ENCODE measurements around the gene PHPT1.

DNA sequence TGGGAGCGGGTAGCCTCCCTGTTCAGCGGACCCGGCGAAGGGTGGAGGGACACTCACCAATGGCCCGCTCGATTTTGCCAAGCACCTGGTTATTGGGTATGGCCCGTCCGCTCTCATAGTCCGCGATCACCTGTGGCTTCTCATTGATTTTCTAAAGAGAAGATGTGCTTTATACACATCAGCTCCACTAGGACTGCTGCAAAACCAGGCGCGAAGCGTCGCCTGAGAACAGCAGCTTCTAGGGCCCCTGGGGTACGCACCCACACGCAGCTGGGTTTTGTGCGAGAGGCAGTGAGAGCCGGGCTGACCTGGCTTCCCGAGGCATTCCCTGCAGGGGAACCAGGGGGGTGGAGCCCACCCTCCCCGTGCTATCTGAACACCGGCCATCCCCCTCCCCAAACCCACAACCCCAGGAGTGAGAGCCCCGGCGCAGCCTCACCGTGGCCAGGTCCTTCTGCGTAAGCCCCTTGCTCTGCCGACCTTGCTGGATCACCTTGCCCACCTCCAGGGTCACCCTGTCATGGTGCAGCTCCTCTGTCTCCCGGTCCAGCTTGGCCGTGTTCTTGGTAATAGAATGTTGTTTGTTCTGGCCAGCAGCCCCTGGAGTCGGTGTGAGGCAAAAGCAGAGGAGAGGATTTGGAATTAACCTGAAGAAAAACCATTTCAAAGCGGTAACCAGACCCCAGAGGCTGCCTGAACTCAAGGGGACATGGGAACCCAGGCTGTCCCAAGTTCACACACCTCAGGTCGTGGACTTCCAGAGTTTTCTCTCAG is 13.8 kb downstream of the PHPT1 start:
- no peak for TF ChIP-seq POLR2A (IDR thresholded peaks at IDR 0.05; ENCODE audit: low read length)
- no peak for TF ChIP-seq GATA1 (IDR thresholded peaks at IDR 0.05; ENCODE audit: low read depth, low read length)
